ENCODE results near the gene NRP1.

The NRP1 gene

DNA sequence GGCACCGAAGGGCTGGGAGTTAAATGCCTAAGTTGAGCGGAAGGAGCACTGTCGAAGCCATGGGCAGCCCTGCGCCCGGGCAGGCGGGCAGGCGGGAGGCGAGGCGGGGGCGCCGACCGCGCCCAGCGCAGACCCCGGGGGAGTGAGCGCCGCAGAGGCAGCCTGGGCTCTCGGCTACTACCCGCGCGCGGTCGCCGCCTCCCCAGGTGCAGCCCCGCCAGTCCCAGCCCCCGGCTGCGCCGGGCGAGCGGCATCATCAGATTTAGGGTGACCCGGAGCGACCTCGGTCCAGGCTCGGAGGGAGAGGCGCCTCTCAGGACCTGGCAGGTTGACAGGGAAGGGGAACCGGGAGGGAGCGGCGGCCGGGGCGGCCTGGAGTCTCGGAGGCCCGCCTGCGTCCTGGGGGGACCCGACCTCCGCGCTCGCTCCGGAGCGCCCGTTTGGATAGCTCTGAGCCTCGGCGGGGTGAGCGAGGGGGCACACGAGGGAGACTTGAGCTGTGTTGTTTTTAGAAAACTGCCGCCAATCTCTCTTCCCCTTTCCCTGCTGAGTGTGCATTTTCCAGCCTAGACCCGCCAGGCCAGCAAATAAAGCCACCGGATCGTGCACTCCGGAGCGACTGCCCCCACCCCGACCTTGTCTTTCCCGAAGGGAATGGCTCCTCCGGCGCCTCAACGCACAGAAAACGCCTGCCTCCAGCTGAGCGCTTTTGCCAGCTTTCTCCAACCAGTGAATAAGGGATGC lies 2.3 kb upstream of the NRP1 start:
- peak overlapping the region; percentile 63 for H3K9ac ChIP-seq (ENCODE audit: low read depth, low read length)
- peaks cover 15% of the 10 kb centered on the region; the same call in 1 of the 2 replicates for H3K4me1 ChIP-seq (ENCODE audit: insufficient read depth, low read length)
- no peaks in the 10 kb centered on the region for H3K36me3 ChIP-seq (ENCODE audit: insufficient read depth, low read length)
- H3K9me3 ChIP-seq (ENCODE audit: control insufficient read depth, insufficient read depth, low read length), result no peaks in the 10 kb centered on the region; the same call in 1 of the 2 replicates

DNA sequence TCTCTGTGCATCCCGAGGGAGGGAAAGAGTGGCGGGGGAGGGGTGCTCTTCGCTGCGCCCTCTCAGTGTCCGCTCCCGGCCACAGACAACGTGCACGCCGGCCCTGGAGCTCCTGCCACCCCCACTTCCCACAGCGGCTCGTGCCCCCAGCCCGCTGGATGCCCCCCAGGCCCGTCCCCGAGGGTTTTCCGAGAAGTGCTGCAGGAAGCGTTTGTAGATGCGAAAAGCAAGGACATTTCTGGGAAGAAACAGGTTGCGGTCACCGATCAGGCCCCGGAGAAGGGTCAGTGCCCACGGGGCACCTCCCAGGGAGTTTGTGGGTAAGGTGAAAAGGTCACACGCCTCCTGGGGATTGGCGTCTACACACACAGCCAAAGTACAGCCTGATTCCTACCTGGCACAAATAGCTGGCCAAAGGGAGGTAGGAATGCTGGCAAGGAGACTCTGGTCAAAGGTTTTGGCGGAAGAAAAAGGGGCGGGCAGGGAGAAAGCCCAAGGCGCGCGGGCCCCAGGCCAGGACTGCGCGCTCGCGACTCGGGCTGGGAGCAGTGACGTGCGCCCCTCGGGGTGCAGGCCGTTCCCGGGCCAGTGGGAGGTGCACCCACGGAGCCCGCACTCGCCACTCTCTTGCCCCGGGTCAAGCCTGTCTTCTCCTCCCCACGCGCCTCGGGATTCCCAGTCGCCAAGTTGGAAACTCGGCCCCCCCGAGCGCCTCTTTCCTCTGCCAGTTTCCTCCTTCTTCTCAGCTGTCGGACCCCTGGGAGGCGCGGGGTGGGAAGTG lies 1.5 kb upstream of the NRP1 start:
- Histone ChIP-seq H3K9me3 (ENCODE audit: control insufficient read depth, insufficient read depth, low read length) (no peaks in the 10 kb centered on the region; the same call in 1 of the 2 replicates), H3K4me1 (ENCODE audit: insufficient read depth, low read length) (peaks cover 13% of the 10 kb centered on the region; the same call in 1 of the 2 replicates), H3K36me3 (ENCODE audit: insufficient read depth, low read length) (no peaks in the 10 kb centered on the region), H3K9ac (ENCODE audit: low read depth, low read length) (peak overlapping the region; percentile 63)

DNA sequence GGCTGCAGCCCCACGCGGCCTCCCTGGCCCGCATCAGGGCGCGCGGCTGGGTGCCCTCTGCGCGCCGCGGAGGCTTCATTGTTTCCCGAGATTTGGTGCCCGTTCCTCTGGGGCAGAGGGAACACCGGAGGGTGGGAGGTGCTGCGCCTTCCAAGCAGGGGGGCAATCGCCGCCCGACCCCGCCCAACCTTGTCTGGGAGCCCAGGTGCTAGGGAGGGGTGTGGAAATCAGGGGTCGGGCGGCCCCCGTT lies 1.0 kb upstream of the NRP1 start:
- Histone ChIP-seq H3K9ac (ENCODE audit: low read depth, low read length) (peak overlapping the region; percentile 63), H3K36me3 (ENCODE audit: insufficient read depth, low read length) (no peaks in the 10 kb centered on the region), H3K9me3 (ENCODE audit: control insufficient read depth, insufficient read depth, low read length) (no peaks in the 10 kb centered on the region; the same call in 1 of the 2 replicates), H3K4me1 (ENCODE audit: insufficient read depth, low read length) (0 out of 2 replicates have a peak, but pooled peaks cover 11% of the 10 kb centered on the region)

DNA sequence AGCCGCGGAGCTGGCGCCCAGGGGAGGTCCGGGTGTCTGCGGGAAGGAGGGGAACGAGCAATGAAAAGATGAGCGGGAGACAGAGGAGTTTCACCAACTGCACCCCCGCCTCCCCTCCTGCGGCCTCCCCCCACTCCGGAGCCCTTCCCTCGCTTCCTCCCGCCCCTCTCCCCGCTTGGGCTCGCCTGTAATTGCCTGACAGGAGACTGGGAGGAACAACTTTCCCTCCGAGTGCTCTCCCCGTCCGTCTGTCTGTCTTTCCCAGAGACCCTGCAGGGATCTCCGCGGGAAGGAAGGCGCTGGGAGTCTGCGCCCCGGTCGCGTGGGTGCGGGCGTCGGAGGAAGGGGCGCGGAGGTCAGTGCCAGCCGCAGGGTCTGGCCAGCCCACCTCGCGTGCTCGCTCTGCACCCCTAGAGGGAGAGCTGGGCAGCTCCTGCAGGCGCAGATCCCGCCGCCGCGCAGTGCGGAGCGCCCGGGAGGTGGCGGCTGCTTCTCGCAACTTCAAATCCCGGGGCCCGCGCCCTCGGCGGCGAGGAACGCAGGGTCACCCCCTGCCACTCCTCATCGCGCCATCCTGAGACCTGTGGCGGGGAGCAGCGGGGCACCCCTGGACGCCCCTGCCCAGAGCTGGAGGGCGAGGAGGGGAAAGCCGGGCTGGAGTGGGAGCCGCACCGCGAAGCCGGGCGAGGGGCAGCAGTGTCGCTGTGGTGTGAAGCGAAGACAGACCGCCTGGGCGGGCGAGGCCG lies 511 bp upstream of the NRP1 start:
- Histone ChIP-seq H3K9me3 (ENCODE audit: control insufficient read depth, insufficient read depth, low read length) (no peaks in the 10 kb centered on the region; the same call in 1 of the 2 replicates), H3K4me1 (ENCODE audit: insufficient read depth, low read length) (0 out of 2 replicates have a peak, but pooled peaks cover 11% of the 10 kb centered on the region), H3K9ac (ENCODE audit: low read depth, low read length) (peak overlapping the region; percentile 63), H3K36me3 (ENCODE audit: insufficient read depth, low read length) (no peaks in the 10 kb centered on the region)

DNA sequence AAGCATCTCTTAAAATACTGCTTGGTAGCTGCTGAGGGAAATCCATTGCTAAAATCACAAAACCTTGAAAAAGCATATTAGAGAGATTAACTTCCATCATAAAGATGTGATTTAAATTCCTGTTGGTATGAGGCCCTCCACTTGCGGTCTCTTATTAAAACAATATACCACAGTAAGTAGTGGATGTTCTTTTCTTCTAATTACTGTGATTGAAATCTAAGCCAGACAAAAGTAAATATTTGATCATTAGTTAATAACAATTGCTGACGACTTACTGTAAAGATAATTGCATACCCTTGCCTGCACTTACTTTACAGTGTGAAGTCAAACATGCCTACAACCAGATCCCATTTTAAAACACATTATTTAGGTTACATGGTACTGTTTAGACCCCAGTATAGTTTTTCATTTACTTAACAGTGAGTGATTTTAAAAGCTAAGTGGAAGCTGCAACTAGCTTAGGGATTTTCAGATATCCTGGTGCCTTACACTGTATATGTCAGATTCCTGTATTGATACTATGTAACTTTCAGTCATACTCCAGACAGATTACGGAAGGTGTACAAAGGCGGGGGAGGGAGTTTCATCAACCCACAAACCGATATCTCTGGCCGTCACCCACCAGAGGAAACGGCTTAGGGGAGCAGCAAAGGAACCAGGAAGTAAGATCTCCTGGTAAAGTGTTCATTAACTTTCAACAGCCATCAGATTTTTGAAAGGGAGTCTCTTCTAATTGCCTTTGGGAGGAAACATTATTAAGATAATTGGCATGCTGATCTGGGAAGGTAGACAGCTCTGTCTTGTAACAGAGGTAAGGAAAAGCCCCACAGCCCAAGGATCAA lies 986 bp downstream of the NRP1 start:
- Histone ChIP-seq H3K9me3 (ENCODE audit: control insufficient read depth, insufficient read depth, low read length) (no peaks in the 10 kb centered on the region; the same call in 1 of the 2 replicates), H3K9ac (ENCODE audit: low read depth, low read length) (peak overlapping the region; percentile 80), H3K4me1 (ENCODE audit: insufficient read depth, low read length) (0 out of 2 replicates have a peak, but pooled peaks cover 11% of the 10 kb centered on the region), H3K36me3 (ENCODE audit: insufficient read depth, low read length) (peaks cover 2% of the 10 kb centered on the region; the same call in 1 of the 2 replicates)

DNA sequence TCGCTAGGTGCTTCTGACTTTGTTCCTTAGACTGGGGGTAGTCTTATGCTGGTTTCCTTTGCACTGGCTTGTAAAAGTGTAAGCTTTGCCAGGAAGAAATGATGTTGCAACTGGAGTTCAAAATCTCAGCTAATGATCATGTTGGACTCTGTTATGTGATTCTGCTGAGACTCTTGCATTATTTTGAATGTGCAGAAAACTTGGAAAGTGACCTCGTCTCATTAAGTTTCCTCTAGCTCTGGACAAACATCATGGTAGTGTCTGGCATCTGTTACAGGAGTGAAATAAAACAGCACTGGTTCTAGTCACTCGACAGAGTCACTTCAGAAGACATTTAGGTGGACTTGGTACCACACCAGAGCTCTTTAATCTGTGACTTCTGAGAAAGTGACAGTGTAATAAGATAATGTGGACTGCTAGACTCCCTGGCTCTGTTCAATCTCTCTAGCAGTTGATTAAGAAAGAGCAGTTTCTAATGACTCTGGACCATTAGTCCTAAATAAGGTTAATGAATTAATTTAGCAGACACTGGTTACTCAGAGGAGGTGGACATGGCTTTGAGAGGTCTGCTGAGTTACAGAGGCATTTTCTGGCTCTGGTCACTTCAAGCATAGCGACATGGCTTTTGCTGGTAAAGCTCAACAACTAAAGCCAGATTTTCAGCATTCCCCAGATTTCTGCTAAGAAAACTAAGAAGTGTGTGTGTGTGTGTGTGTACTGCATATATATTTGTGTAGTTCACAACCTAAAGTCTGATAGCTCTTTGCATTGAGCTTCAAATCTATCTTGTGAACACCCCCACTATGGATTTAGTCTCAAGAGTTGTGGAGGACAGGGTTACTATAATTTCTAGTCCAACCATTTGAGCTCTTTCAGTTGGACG lies 2.0 kb downstream of the NRP1 start:
- H3K4me1 ChIP-seq (ENCODE audit: insufficient read depth, low read length), result 0 out of 2 replicates have a peak, but pooled peaks cover 11% of the 10 kb centered on the region
- no peaks in the 10 kb centered on the region; the same call in 1 of the 2 replicates for H3K9me3 ChIP-seq (ENCODE audit: control insufficient read depth, insufficient read depth, low read length)
- peaks cover 2% of the 10 kb centered on the region; the same call in 1 of the 2 replicates for H3K36me3 ChIP-seq (ENCODE audit: insufficient read depth, low read length)
- no peak overlapping the region; the same call in 1 of the 2 replicates for H3K9ac ChIP-seq (ENCODE audit: low read depth, low read length)

DNA sequence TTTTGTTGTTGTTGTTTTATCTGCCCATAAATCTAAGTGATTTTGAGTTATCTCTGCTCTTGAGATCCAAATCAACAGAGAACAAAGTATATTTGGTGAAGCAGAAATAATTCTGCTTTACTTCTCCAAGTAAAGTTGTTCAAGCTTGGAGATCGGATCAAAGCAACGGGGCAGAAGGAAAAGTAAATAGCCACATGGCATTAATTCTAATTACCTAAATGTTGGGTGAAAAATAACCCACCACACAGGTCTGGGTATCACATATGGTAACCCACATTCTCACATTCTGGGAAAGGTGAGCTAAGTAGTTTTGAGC lies 3.1 kb downstream of the NRP1 start:
- peaks cover 2% of the 10 kb centered on the region; the same call in 1 of the 2 replicates for H3K36me3 ChIP-seq (ENCODE audit: insufficient read depth, low read length)
- 0 out of 2 replicates have a peak overlapping the region, but pooled peaks have one; percentile 0 for H3K9ac ChIP-seq (ENCODE audit: low read depth, low read length)
- no peaks in the 10 kb centered on the region for H3K9me3 ChIP-seq (ENCODE audit: control insufficient read depth, insufficient read depth, low read length)
- 0 out of 2 replicates have a peak, but pooled peaks cover 11% of the 10 kb centered on the region for H3K4me1 ChIP-seq (ENCODE audit: insufficient read depth, low read length)

DNA sequence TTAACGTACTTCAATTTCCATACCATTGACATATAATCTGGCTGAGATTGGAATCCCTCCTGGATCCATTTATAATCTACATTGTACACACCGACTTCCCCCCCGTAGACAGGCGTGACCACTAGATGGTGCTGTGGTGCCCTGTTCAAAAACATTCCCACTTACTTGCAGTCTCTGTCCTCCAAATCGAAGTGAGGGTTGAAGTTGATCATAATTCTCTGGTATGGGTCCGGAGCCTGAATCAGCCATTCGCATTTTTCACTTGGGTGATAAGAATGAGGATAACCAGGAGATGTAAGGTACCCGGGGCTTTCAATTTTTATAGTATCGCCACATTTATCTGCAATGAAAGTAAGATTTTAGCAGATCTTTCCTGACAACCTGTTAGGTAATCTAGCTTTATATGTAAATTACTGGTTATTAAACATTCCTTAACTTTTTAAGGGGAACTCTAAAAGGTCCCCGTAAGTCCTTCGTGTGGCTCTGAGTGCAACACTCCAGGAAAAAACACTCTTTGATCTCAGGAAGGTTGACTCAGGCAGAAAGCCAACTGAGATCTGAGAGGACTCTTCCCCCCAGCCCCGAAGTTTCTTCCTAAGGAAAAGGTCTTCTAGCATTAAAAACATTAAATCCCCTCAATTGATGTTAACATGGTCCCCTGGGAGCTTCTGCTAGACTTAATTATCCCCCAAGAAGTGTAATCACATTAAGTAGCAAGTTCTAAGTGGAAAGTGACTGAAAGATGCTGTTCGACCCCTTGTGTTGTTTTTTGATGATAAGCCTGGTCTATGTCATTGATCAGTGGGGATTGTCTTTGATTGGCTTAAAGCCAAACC lies 3.7 kb downstream of the NRP1 start:
- H3K9me3 ChIP-seq (ENCODE audit: control insufficient read depth, insufficient read depth, low read length), result no peaks in the 10 kb centered on the region
- H3K9ac ChIP-seq (ENCODE audit: low read depth, low read length), result peak overlapping the region; percentile 0; the same call in 1 of the 2 replicates
- 0 out of 2 replicates have a peak, but pooled peaks cover 11% of the 10 kb centered on the region for H3K4me1 ChIP-seq (ENCODE audit: insufficient read depth, low read length)
- H3K36me3 ChIP-seq (ENCODE audit: insufficient read depth, low read length), result peaks cover 2% of the 10 kb centered on the region; the same call in 1 of the 2 replicates

DNA sequence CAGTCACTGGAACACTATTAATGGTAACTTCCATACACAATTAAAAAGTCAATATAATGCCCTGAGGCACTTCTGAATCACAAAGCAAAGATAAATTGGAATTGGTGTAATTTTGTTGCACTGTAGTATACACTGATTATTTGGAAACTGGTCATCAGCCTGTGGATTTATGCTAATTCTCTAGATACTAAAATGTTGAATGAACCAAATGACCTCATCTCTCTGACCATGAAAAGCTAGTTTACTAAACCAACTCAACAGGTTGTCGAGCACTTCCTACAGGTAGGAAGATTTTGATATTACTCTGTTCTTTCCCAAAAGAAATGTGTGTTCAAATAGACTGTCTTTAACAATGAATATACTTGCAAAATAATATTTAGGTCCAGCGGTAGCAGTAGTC lies 5.3 kb downstream of the NRP1 start:
- H3K4me1 ChIP-seq (ENCODE audit: insufficient read depth, low read length), result 0 out of 2 replicates have a peak, but pooled peaks cover 11% of the 10 kb centered on the region
- no peaks in the 10 kb centered on the region for H3K9me3 ChIP-seq (ENCODE audit: control insufficient read depth, insufficient read depth, low read length)
- H3K36me3 ChIP-seq (ENCODE audit: insufficient read depth, low read length), result peaks cover 2% of the 10 kb centered on the region; the same call in 1 of the 2 replicates
- H3K9ac ChIP-seq (ENCODE audit: low read depth, low read length), result no peak overlapping the region

DNA sequence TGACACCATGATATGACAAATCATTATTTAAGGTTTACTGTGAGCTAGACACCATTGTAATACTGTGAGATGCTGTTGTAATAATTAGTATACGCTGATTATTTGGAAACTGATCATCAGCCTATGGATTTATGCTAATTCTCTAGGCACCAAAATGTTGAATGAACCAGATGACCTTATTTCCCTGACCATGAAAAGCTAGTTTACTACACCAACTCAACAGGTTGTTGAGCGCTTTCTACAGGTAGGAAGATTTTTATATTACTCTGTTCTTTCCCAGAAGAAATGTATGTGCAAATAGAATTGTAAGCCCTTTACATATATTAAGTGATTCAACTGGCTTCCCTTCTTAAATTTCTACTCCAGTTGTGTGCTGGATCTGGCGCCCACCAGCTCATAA lies 6.2 kb downstream of the NRP1 start:
- H3K4me1 ChIP-seq (ENCODE audit: insufficient read depth, low read length), result 0 out of 2 replicates have a peak, but pooled peaks cover 11% of the 10 kb centered on the region
- H3K9me3 ChIP-seq (ENCODE audit: control insufficient read depth, insufficient read depth, low read length), result no peaks in the 10 kb centered on the region
- H3K9ac ChIP-seq (ENCODE audit: low read depth, low read length), result no peak overlapping the region
- peaks cover 2% of the 10 kb centered on the region; the same call in 1 of the 2 replicates for H3K36me3 ChIP-seq (ENCODE audit: insufficient read depth, low read length)

DNA sequence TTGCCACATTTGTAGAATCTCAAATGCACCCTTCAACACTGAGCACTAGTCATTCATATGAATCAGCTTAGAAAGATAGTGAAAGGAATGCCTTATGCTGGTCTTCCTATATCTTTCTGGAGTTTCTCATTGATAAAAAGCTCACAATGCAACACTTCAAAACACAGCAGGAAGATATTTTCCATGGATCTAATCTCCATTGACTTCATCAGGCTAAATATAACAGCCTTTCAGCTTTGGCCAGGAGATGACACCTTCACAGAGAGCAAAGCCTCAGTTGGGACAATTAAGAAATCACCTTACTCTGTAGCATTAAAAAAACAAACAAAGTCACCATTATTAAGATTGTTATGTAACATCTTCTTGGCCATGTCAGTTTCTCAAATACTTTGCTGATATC lies 6.7 kb downstream of the NRP1 start:
- no peaks in the 10 kb centered on the region for H3K9me3 ChIP-seq (ENCODE audit: control insufficient read depth, insufficient read depth, low read length)
- peaks cover 2% of the 10 kb centered on the region; the same call in 1 of the 2 replicates for H3K36me3 ChIP-seq (ENCODE audit: insufficient read depth, low read length)
- H3K4me1 ChIP-seq (ENCODE audit: insufficient read depth, low read length), result 0 out of 2 replicates have a peak, but pooled peaks cover 11% of the 10 kb centered on the region
- H3K9ac ChIP-seq (ENCODE audit: low read depth, low read length), result no peak overlapping the region

DNA sequence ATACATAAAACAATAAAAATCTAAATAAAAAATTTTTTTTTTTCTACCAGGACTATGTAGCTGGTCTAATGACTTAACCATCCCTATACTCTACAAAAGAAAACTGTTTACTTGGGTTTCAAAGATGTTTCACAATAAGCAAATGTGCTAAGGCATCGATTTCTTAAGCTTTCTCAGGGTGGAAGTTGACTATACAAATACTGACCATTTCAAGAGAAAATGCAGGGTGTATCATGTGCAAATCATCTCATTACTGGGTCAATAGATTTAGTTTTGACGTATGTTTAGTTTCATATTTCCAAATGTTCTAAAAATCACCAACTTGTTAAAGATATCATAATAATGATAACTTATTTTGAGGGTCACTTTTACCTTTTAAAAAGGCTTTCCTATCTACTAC lies 7.5 kb downstream of the NRP1 start:
- Histone ChIP-seq H3K4me1 (ENCODE audit: insufficient read depth, low read length) (0 out of 2 replicates have a peak, but pooled peaks cover 6% of the 10 kb centered on the region), H3K9ac (ENCODE audit: low read depth, low read length) (no peak overlapping the region), H3K9me3 (ENCODE audit: control insufficient read depth, insufficient read depth, low read length) (no peaks in the 10 kb centered on the region), H3K36me3 (ENCODE audit: insufficient read depth, low read length) (peaks cover 2% of the 10 kb centered on the region; the same call in 1 of the 2 replicates)
